H1 (cell line): Measurements from ENCODE around the gene RPS26. TPM values are rescaled to one million over a fixed set of nuclear protein-coding genes. Genes with fewer than 3 reads are reported as not detected.

ENCODE experiments used
- CTCF ChIA-PET: fragments of 300-600 bp; sonication (Branson Sonifier 250); formaldehyde crosslinking; loops from one replicate; lab custom pipeline; 2021; ENCODE audit not compliant: partially characterized antibody; lab: Charles Lee
- POLR2A ChIA-PET: fragments of 300-600 bp; sonication (Branson Sonifier 250); formaldehyde crosslinking; loops from one replicate; lab custom pipeline; 2021; ENCODE audit warnings: inconsistent platforms; ENCODE audit not compliant: partially characterized antibody; lab: Charles Lee
- DNase-seq, 2 experiments: peaks; one replicate each; pipeline versions ENCODE4 v3.0.0 to v3.0.0-alpha.2; 2010 to 2022; ENCODE audit warnings: low spot score in 2 of 2, low read depth in 1 of 2, mixed read lengths in 1 of 2
- FAIRE-seq: peaks from 2 replicates; lab custom pipeline; 2011; peaks lifted over from hg19 to GRCh38; lab: Jason Lieb, UNC
- H2AFZ ChIP-seq: 2 replicates; pipeline ENCODE4 v1.8.1; 2012; ENCODE audit warnings: low read length, inconsistent platforms
- H2AK5ac ChIP-seq: 2 replicates; pipeline ENCODE4 v1.6.1; 2013; ENCODE audit warnings: low read depth, low read length
- H2BK120ac ChIP-seq: replicated peaks from 2 replicates; pipeline ENCODE3; 2013; ENCODE audit warnings: low read depth, low read length, inconsistent platforms
- H2BK12ac ChIP-seq: 2 replicates; pipeline ENCODE4 v1.6.1; 2013; ENCODE audit warnings: low read depth, low read length
- H2BK15ac ChIP-seq: 2 replicates; pipeline ENCODE4 v1.6.1; 2013; ENCODE audit warnings: low read length
- H2BK20ac ChIP-seq: 2 replicates; pipeline ENCODE4 v1.6.1; 2013; ENCODE audit warnings: low read length
- H2BK5ac ChIP-seq: 2 replicates; pipeline ENCODE4 v1.6.1; 2013; ENCODE audit warnings: low read depth, low read length
- H3K14ac ChIP-seq: 2 replicates; pipeline ENCODE4 v1.6.1; 2013; ENCODE audit warnings: inconsistent platforms; ENCODE audit not compliant: insufficient read length
- H3K18ac ChIP-seq: 2 replicates; pipeline ENCODE4 v1.6.1; 2013; ENCODE audit warnings: low read length; ENCODE audit errors: extremely low read depth
- H3K23ac ChIP-seq: 2 replicates; pipeline ENCODE4 v1.6.1; 2013; ENCODE audit warnings: inconsistent platforms; ENCODE audit not compliant: insufficient read length
- H3K23me2 ChIP-seq: 2 replicates; pipeline ENCODE4 v1.6.1; 2013; ENCODE audit warnings: low read depth, low read length
- H3K27ac ChIP-seq: 2 replicates; pipeline ENCODE4 v1.6.1; 2011; ENCODE audit warnings: low read depth, low read length, inconsistent platforms
- H3K27me3 ChIP-seq, 4 experiments: replicated peaks in 1 of 4; 1 replicate in 1 of 4; 2 replicates in 3 of 4; pipeline versions ENCODE4 v1.6.1 to v1.8.1; 2011 to 2013; ENCODE audit warnings: low read length in 3 of 4, mild to moderate bottlenecking in 3 of 4, inconsistent platforms in 2 of 4, mixed read lengths in 2 of 4, moderate library complexity in 1 of 4; ENCODE audit not compliant: control insufficient read depth in 3 of 4, insufficient read depth in 3 of 4; ENCODE audit errors: extremely low read depth in 1 of 4
- H3K36me3 ChIP-seq, 4 experiments: 2 replicates each; pipeline versions ENCODE4 v1.6.1 to v1.8.1; 2011 to 2013; ENCODE audit warnings: mild to moderate bottlenecking in 4 of 4, low read length in 3 of 4, moderate library complexity in 2 of 4, control low read depth in 1 of 4, inconsistent platforms in 1 of 4; ENCODE audit not compliant: insufficient read depth in 4 of 4, control insufficient read depth in 2 of 4
- H3K4ac ChIP-seq: replicated peaks from 2 replicates; pipeline ENCODE3; 2013; ENCODE audit warnings: low read length, low read depth, mixed read lengths, inconsistent platforms; ENCODE audit not compliant: insufficient read length
- H3K4me1 ChIP-seq, 4 experiments: replicated peaks in 1 of 4; 1 replicate in 1 of 4; 2 replicates in 3 of 4; pipeline versions ENCODE4 v1.6.1 to v1.8.1; 2011 to 2013; ENCODE audit warnings: low read length in 3 of 4, inconsistent platforms in 2 of 4, mixed read lengths in 1 of 4; ENCODE audit not compliant: insufficient read depth in 4 of 4, control insufficient read depth in 3 of 4
- H3K4me2 ChIP-seq, 2 experiments: 2 replicates each; pipeline versions ENCODE4 v1.6.1 to v1.8.1; 2011 to 2013; ENCODE audit warnings: low read depth in 2 of 2, low read length in 2 of 2, control low read depth in 1 of 2, inconsistent platforms in 1 of 2, mild to moderate bottlenecking in 1 of 2; ENCODE audit not compliant: insufficient read depth in 1 of 2
- H3K4me3 ChIP-seq, 4 experiments: fragments of 200-600, 300-600 bp in 1 of 4; sonication (generic), shearing (Covaris generic), sonication (Bioruptor Twin) in 1 of 4; 2 replicates each; pipeline versions ENCODE4 v1.5.1 to v1.8.1; 2011 to 2016; ENCODE audit warnings: low read length in 4 of 4, low read depth in 3 of 4, control low read depth in 2 of 4, inconsistent platforms in 2 of 4, mild to moderate bottlenecking in 2 of 4, mixed read lengths in 1 of 4, moderate library complexity in 1 of 4; ENCODE audit not compliant: insufficient read depth in 2 of 4; ENCODE audit errors: extremely low read depth in 1 of 4
- H3K56ac ChIP-seq: replicated peaks from 2 replicates; pipeline ENCODE3; 2013; ENCODE audit warnings: low read depth, mild to moderate bottlenecking, mixed read lengths, low read length, inconsistent platforms; ENCODE audit not compliant: insufficient read length
- H3K79me1 ChIP-seq: 2 replicates; pipeline ENCODE4 v1.6.1; 2013; ENCODE audit warnings: low read depth, low read length, control low read depth
- H3K79me2 ChIP-seq, 2 experiments: 2 replicates each; pipeline versions ENCODE4 v1.6.1 to v1.8.1; 2012 to 2013; ENCODE audit warnings: low read length in 2 of 2, mild to moderate bottlenecking in 2 of 2, inconsistent platforms in 1 of 2; ENCODE audit not compliant: insufficient read depth in 2 of 2, control insufficient read depth in 1 of 2
- H3K9ac ChIP-seq, 4 experiments: replicated peaks in 1 of 4; 1 replicate in 1 of 4; 2 replicates in 3 of 4; pipeline versions ENCODE4 v1.6.1 to v1.8.1; 2011 to 2013; ENCODE audit warnings: low read depth in 3 of 4, low read length in 3 of 4, control low read depth in 2 of 4, mild to moderate bottlenecking in 2 of 4, moderate library complexity in 2 of 4, inconsistent platforms in 1 of 4; ENCODE audit errors: extremely low read depth in 1 of 4
- H3K9me3 ChIP-seq, 2 experiments: 2 replicates each; pipeline versions ENCODE4 v1.6.1 to v1.8.1; 2012 to 2013; ENCODE audit warnings: mild to moderate bottlenecking in 2 of 2, moderate library complexity in 2 of 2, control low read depth in 1 of 2, inconsistent platforms in 1 of 2, low read depth in 1 of 2, low read length in 1 of 2, mixed read lengths in 1 of 2; ENCODE audit not compliant: insufficient read depth in 2 of 2
- H4K20me1 ChIP-seq, 2 experiments: replicated peaks in 1 of 2; 2 replicates each; pipeline versions ENCODE3 to v1.8.1; 2011 to 2013; ENCODE audit warnings: inconsistent platforms in 2 of 2, low read length in 2 of 2, mild to moderate bottlenecking in 1 of 2; ENCODE audit not compliant: insufficient read depth in 2 of 2, control insufficient read depth in 1 of 2
- H4K5ac ChIP-seq: 2 replicates; pipeline ENCODE4 v1.6.1; 2013; ENCODE audit warnings: low read length, low read depth, mixed read lengths, inconsistent platforms; ENCODE audit not compliant: insufficient read length
- H4K8ac ChIP-seq: 2 replicates; pipeline ENCODE4 v1.8.0; 2013; ENCODE audit warnings: mild to moderate bottlenecking, moderate library complexity, low read length, inconsistent platforms; ENCODE audit not compliant: insufficient read depth; ENCODE audit errors: extremely low read depth
- H4K91ac ChIP-seq: replicated peaks from 2 replicates; pipeline ENCODE3; 2013; ENCODE audit warnings: low read length, mixed read lengths, inconsistent platforms; ENCODE audit not compliant: insufficient read length
- EZH2 ChIP-seq: fragments of 200-600 bp; sonication (generic); IDR thresholded peaks from 2 replicates; pipeline ENCODE4 v1.7.1; 2012; ENCODE audit warnings: low read depth, mild to moderate bottlenecking, moderate library complexity, low read length, inconsistent platforms; ENCODE audit not compliant: severe bottlenecking
- HDAC2 ChIP-seq, 2 experiments: fragments of 300-600 bp in 1 of 2; sonication (generic) in 1 of 2; IDR thresholded peaks; 2 replicates each; pipeline ENCODE4 v1.6.1; 2011 to 2012; ENCODE audit warnings: low read depth in 2 of 2, low read length in 2 of 2, mild to moderate bottlenecking in 2 of 2, moderate library complexity in 2 of 2, borderline replicate concordance in 1 of 2, inconsistent platforms in 1 of 2
- JUN ChIP-seq: IDR thresholded peaks from 2 replicates; pipeline ENCODE4 v1.6.1; 2011; ENCODE audit warnings: low read depth, mild to moderate bottlenecking, improper control_type of control experiment, low read length
- KDM4A ChIP-seq: IDR thresholded peaks from one replicate; pipeline ENCODE4 v1.7.1; 2012; ENCODE audit warnings: low read depth, mild to moderate bottlenecking, moderate library complexity, low read length, inconsistent platforms; ENCODE audit not compliant: severe bottlenecking
- PHF8 ChIP-seq: fragments of 200-600 bp; sonication (generic); conservative IDR thresholded peaks from 2 replicates; pipeline ENCODE4 v1.7.1; 2012; ENCODE audit warnings: low read depth, mild to moderate bottlenecking, inconsistent platforms, low read length, moderate library complexity
- POLR2A ChIP-seq, 2 experiments: IDR thresholded peaks; 1 replicate in 1 of 2; 2 replicates in 1 of 2; pipeline ENCODE4 v1.6.1; 2011; ENCODE audit warnings: low read depth in 2 of 2, low read length in 2 of 2, mild to moderate bottlenecking in 2 of 2; ENCODE audit errors: control extremely low read depth in 1 of 2
- POLR2AphosphoS5 ChIP-seq: IDR thresholded peaks from 2 replicates; pipeline ENCODE4 v1.6.1; 2011; ENCODE audit warnings: low read depth, low read length
- RBBP5 ChIP-seq: IDR thresholded peaks from 2 replicates; pipeline ENCODE4 v1.7.1; 2012; ENCODE audit warnings: low read depth, mild to moderate bottlenecking, inconsistent platforms, low read length, moderate library complexity, borderline replicate concordance
- SP1 ChIP-seq: IDR thresholded peaks from 2 replicates; pipeline ENCODE4 v1.6.1; 2011; ENCODE audit warnings: low read depth, low read length
- TCF12 ChIP-seq: IDR thresholded peaks from 2 replicates; pipeline ENCODE4 v1.6.1; 2011; ENCODE audit warnings: low read depth, mild to moderate bottlenecking, low read length
- WGBS, 2 experiments: shearing (Covaris generic) in 1 of 2; methylation state at CpG; one replicate each; pipeline versions ENCODE4 v1.1.6 to v1.1.7; 2013 to 2015; ENCODE audit warnings: low lambda C conversion rate in 2 of 2, mixed read lengths in 2 of 2, inconsistent platforms in 1 of 2, low coverage in 1 of 2, missing lambda C conversion rate in 1 of 2; ENCODE audit not compliant: insufficient replicate concordance in 2 of 2, insufficient coverage in 1 of 2, insufficient read length in 1 of 2; ENCODE audit errors: extremely low coverage in 1 of 2, missing lambda C conversion rate in 1 of 2; 5-methylcytosine and 5-hydroxymethylcytosine counted together
- polyA plus RNA-seq, 7 experiments: library from polyadenylated mRNA; depleted of rRNA in 3 of 7; stranded (reverse) in 5 of 7; unstranded in 2 of 7; fragments of >200 nt in 5 of 7; fragments of 200-250 nt in 2 of 7; gene quantifications; 1 replicate in 5 of 7; 2 replicates in 1 of 7; 4 replicates in 1 of 7; pipeline versions ENCODE4 v1.2.1 to v1.2.3, GENCODE V29; 2011 to 2013; ENCODE audit warnings: missing spikeins in 2 of 7, mixed read lengths in 2 of 7
- total RNA-seq: library from RNA; stranded (reverse); fragmentation: NEBNext Ultra II Directional; extraction: Animal tissue kit (Norgen Biotek cat#: 25700); gene quantifications from 2 replicates; pipeline ENCODE4 v1.2.1, GENCODE V29; 2021

The RPS26 gene
- total and polyA plus RNA-seq, 2 of the 8 experiments (the other 6 are each of a cell fraction or from before 2014, with no cell fraction given): 53.4 to 1,922 TPM

DNA sequence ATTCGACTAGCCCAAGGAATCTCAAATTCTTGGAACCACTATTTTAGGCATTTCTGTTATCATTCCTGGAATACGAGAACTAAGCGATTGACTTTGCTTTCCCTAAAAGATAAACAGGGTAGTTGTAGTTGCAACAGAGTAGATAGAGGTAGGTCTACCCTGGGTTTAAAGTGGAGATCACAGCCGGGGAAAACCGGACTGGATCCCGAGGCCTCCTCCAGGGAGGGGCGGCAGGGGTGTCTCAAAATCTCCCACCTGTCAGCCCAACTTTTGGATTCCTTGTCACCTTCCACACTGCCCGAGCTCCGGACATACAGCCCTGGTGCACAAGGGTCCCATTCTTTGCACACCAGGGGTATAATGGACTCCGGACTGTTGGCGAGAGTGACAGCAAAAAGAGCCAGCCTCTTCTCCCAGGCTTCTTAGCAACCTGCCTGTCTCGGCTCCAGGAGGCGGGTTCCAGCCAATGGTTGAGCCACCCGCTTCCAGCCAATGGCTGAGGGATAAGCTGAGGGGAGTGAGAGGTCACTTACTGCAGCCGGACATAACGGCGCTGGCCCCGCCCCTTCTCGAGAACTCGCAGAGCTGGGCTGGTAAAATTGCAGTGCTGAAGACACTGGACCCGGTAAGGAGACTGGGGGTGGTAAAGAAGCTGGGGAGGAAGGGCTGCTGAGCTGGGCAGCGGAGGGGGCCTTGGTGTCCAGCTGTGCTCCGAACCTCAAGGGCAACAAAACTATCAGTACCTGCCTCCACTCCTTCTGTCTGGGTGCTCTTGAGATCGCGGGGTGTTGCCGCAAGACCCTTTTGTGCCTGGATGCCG is 44.8 kb upstream of the RPS26 start, which contains the start of gene SUOX:
Gene SUOX, plus strand, starts transcription at position 562 of the 820 bp plus-strand sequence. CDS start 4,946 bp downstream, outside the sequence.
- Histone ChIP-seq H3K23me2 (peaks cover 8% of the 10 kb centered on the region), H4K91ac (peak within 1 kb of the TSS; percentile 37), H3K18ac (peak within 1 kb of the TSS; percentile 56), H2AK5ac (no peak within 1 kb of the TSS), H3K23ac (peak within 1 kb of the TSS; percentile 57), H3K4me1 (peaks cover 0 to 4% (median 0%) of the 10 kb centered on the region in 4 experiments; a peak in 2 of 7 replicates), H3K4me3 (peak within 1 kb of the TSS; percentile 77 to 97 (median 89)), H2BK12ac (0 out of 2 replicates have a peak within 1 kb of the TSS, but pooled peaks have one; percentile 35), H4K5ac (peak within 1 kb of the TSS; percentile 68), H3K9ac (peak within 1 kb of the TSS in 3 of 4 experiments; percentile 54 to 95 (median 85); a peak in 6 of 7 replicates), H3K36me3 (peaks cover 7 to 40% (median 20%) of the 10 kb centered on the region in 4 experiments; a peak in 5 of 8 replicates), H3K14ac (peak within 1 kb of the TSS; percentile 38), H4K20me1 (no peaks in the 10 kb centered on the region), H3K27ac (peak within 1 kb of the TSS; percentile 72), H3K27me3 (no peaks in the 10 kb centered on the region), H3K79me2 (no peaks in the 10 kb centered on the region; a peak in 1 of 4 replicates), H2BK5ac (peak within 1 kb of the TSS; percentile 74; the same call in 1 of the 2 replicates), H2AFZ (peak within 1 kb of the TSS; percentile 92), H3K79me1 (no peaks in the 10 kb centered on the region; the same call in 1 of the 2 replicates), H3K56ac (peak within 1 kb of the TSS; percentile 55), H3K9me3 (no peaks in the 10 kb centered on the region), H3K4ac (peak within 1 kb of the TSS; percentile 40), H3K4me2 (peak within 1 kb of the TSS; percentile 94 to 95), H2BK15ac (peak within 1 kb of the TSS; percentile 14; the same call in 1 of the 2 replicates), H2BK20ac (no peak within 1 kb of the TSS), H4K8ac (peak within 1 kb of the TSS; percentile 87; the same call in 1 of the 2 replicates), H2BK120ac (no peak within 1 kb of the TSS)
- WGBS, 2 experiments: 10% methylated on average over 27 of the region's 27 CpGs; no CpG with 5 or more reads in 1 of the 2 experiments
- ChIA-PET CTCF (interaction anchor here (0.8 to 13.5 kb wide), 29 partner anchors 9 to 523 kb away, joined by 3 to 256 read pairs (median 5); partner anchors contain the start of genes IKZF4, PYM1 and RAB5B), POLR2A (interaction anchor here (0.6 to 5.4 kb wide), 17 partner anchors 10 to 255 kb away, joined by 3 to 55 read pairs (median 6); partner anchors contain the start of genes DNAJC14, RAB5B, RPS26 and ZC3H10)
- peak; percentile 90 to 94 for DNase-seq
- peak; percentile 96 for FAIRE-seq
- TF ChIP-seq TCF12 (no peak), EZH2 (no peak), POLR2AphosphoS5 (no peak; the same call in none of the 2 replicates), HDAC2 (IDR thresholded peaks at IDR 0.05; ENCODE audit: borderline replicate concordance in 1 of 2, low read depth in 2 of 2, low read length in 2 of 2) (no peak), RBBP5 (no peak), SP1 (0 out of 2 replicates have a peak, but pooled peaks have one; percentile 72), JUN (no peak), KDM4A (peak; percentile 47), PHF8 (peak; percentile 43; the same call in 1 of the 2 replicates), POLR2A (IDR thresholded peaks at IDR 0.05; ENCODE audit: control extremely low read depth in 1 of 2, low read depth in 2 of 2, low read length in 2 of 2) (peak in 1 of 2 experiments; percentile 80; a peak in 2 of 3 replicates)
